Measurements from ENCODE around the gene WDR27. TPM values are rescaled to one million over a fixed set of nuclear protein-coding genes. Genes with fewer than 3 reads are reported as not detected.

The WDR27 gene
- total RNA-seq, 5 donors from 2014 or later (not counting 1 experiment from before 2014, with no cell fraction given) = 39.7 to 71.5 (median 52.5) TPM

DNA sequence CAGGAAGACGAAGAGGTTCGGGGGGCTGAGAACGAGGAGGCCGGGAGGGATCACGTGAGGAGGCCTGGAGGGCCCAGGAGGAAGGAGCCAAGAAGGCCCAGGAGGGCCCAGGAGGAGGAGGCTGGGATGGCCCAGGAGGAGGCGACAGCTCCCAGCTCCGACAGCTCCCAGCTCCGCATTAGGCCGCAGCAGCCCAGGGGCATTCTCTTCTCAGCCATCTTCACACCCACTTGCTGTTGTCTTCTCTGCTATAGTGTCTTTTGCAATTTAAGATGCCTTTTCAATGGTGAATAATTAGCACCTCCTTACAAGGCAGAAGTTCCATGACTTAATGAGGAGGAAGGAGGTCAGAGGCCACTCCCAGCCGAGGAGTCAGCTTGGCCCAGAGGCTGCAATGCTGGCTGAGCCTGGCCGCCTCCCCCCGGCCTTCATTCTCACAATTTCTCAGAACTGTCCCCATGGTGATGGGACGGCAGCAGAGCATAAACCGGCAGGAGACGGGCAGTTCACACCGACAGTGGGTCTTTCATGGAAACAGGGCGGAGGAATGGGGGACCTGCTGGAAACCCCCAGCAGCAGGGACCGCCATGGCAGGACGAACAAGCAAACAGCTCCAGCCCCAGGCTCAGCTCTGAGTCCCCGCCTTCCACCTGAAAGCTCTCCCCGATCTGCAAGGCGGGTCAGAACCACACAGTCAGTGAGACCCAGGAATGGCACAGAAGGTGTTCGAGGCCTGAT, 45.1 kb downstream of the WDR27 start:
- Histone ChIP-seq H3K4me1 (ENCODE audit: control insufficient read depth in 1 of 2, extremely low read depth in 1 of 2, insufficient read depth in 2 of 2, low read length in 2 of 2) (peaks cover 2 to 11% of the 10 kb centered on the region in 2 experiments), H3K4me3 (ENCODE audit: control insufficient read depth in 1 of 2, extremely low read depth in 1 of 2, low read length in 1 of 2) (no peak overlapping the region), H3K27ac (ENCODE audit: low read length) (no peak overlapping the region), H3K36me3 (ENCODE audit: control insufficient read depth in 2 of 2, extremely low read depth in 1 of 2, insufficient read depth in 1 of 2, low read length in 1 of 2) (peaks cover 2 to 4% of the 10 kb centered on the region in 2 donors), H3K27me3 (replicated peaks in 1 of 2; ENCODE audit: control insufficient read depth in 2 of 2, extremely low read depth in 1 of 2, insufficient read depth in 2 of 2, low read length in 1 of 2) (no peaks in the 10 kb centered on the region), H3K9me3 (no peaks in the 10 kb centered on the region)
- ATAC-seq (replicated peaks in 1 of 4) (no peak), DNase-seq (no peak)
- H3K9me3 Mint-ChIP-seq = no peaks in the 10 kb centered on the region
- 96% methylated on average over 19 of the region's 23 CpGs for WGBS (ENCODE audit: insufficient coverage)
- ChIA-PET POLR2A (no interaction called here), CTCF (no interaction called here)
- H3K36me3 Mint-ChIP-seq = peaks cover 25% of the 10 kb centered on the region
- no peak overlapping the region for H3K4me3 Mint-ChIP-seq
- H3K27ac Mint-ChIP-seq = no peak overlapping the region
- H3K4me1 Mint-ChIP-seq = peaks cover 6 to 16% (median 11%) of the 10 kb centered on the region in 3 donors
- H3K27me3 Mint-ChIP-seq = no peaks in the 10 kb centered on the region

DNA sequence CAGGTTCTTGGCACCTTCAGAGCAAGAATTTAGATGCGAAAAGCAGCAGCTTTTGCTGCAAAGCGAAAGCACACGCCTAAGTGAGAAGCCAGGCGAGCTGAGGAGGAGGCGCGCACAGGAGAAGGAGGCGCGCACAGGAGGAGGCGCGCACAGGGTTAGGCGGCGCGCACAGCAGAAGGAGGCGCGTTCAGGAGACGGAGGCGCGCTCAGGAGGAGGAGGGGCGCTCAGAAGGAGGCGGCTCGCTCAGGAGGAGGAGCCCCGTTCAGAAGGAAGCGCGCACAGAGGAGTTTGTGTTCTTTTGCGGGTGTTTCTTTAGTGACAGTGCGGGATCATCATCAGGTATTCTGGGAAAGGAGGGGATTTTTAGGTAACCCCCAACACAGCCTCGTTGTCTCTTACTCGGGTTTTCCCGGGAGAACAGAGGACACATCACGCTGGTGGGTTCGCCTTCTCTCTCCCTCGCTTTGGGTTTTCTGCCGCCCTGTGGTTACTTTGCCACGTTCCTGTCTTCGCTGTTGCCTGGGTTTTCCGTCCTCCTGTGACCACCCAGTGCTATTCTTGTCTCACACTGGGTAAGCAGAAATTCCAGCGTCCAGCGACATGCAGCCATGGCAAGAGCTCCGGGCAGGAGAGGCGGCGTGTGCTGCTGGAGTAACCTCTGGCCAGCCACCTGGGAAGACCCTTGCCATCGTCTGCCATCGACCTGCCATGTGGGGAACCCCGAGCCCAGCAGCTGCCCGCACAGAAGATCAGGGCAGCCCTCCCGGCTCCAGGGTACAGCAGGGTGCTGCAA, 47.0 kb downstream of the WDR27 start:
- no peaks in the 10 kb centered on the region for H3K9me3 Mint-ChIP-seq
- H3K9me3 ChIP-seq = no peaks in the 10 kb centered on the region
- H3K36me3 ChIP-seq (ENCODE audit: control insufficient read depth in 2 of 2, extremely low read depth in 1 of 2, insufficient read depth in 1 of 2, low read length in 1 of 2) = peaks cover 0 to 2% of the 10 kb centered on the region in 2 donors
- 49% methylated on average over 43 of the region's 46 CpGs for WGBS (ENCODE audit: insufficient coverage)
- peak overlapping the region; percentile 81 to 87 (median 83) for H3K4me3 Mint-ChIP-seq
- POLR2A ChIA-PET = interaction anchor here in 1 of 2 donors (0.7 kb wide), 1 partner anchor 71 kb away, joined by 4 read pairs; no protein-coding TSS in a partner anchor
- H3K4me3 ChIP-seq (ENCODE audit: control insufficient read depth in 1 of 2, extremely low read depth in 1 of 2, low read length in 1 of 2) = peak overlapping the region; percentile 56 to 85
- peak overlapping the region; percentile 42 for H3K27ac ChIP-seq (ENCODE audit: low read length)
- H3K4me1 Mint-ChIP-seq = peaks cover 6 to 16% (median 11%) of the 10 kb centered on the region in 3 donors
- H3K4me1 ChIP-seq (ENCODE audit: control insufficient read depth in 1 of 2, extremely low read depth in 1 of 2, insufficient read depth in 2 of 2, low read length in 2 of 2) = peaks cover 2 to 11% of the 10 kb centered on the region in 2 experiments
- peak overlapping the region; percentile 82 to 88 for H3K27ac Mint-ChIP-seq
- H3K36me3 Mint-ChIP-seq = peaks cover 29% of the 10 kb centered on the region
- no peaks in the 10 kb centered on the region for H3K27me3 Mint-ChIP-seq
- DNase-seq = peak in 33 of 35 experiments; percentile 47 to 86 (median 70)
- ATAC-seq (replicated peaks in 1 of 4) = peak; percentile 93 to 96 (median 94)
- CTCF ChIA-PET = interaction anchor here (0.7 to 1.2 kb wide), 3 partner anchors 442 to 703 kb away, joined by 3 to 7 read pairs (median 3); no protein-coding TSS in a partner anchor
- H3K27me3 ChIP-seq (replicated peaks in 1 of 2; ENCODE audit: control insufficient read depth in 2 of 2, extremely low read depth in 1 of 2, insufficient read depth in 2 of 2, low read length in 1 of 2) = no peaks in the 10 kb centered on the region

DNA sequence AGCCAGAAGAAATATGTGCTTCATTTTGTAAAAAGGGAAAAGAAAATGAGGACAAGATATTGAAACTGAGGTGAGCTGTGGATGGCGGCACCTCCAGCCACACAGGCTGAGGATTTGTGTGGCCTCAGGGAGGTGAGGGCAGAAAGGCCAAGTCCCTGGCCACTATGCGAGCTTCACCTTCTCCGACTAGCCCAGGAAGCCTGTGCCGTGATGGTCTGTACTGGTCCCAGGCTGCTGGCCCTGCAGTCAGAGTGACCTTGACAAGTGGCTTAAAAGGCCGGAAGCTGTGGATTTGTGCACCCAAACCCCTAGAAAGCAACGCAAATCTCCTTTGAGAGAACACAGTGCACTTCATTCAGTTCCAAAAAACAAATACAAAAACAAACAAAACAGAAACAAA, 48.1 kb downstream of the WDR27 start:
- H3K4me3 ChIP-seq (ENCODE audit: control insufficient read depth in 1 of 2, extremely low read depth in 1 of 2, low read length in 1 of 2) = no peak overlapping the region
- CTCF ChIA-PET = no interaction called here
- H3K9me3 Mint-ChIP-seq = no peaks in the 10 kb centered on the region
- no peaks in the 10 kb centered on the region for H3K27me3 Mint-ChIP-seq
- H3K4me1 ChIP-seq (ENCODE audit: control insufficient read depth in 1 of 2, extremely low read depth in 1 of 2, insufficient read depth in 2 of 2, low read length in 2 of 2) = peaks cover 2 to 11% of the 10 kb centered on the region in 2 experiments
- peak overlapping the region; percentile 42 for H3K27ac ChIP-seq (ENCODE audit: low read length)
- peaks cover 19% of the 10 kb centered on the region for H3K36me3 Mint-ChIP-seq
- DNase-seq (no peak), ATAC-seq (replicated peaks in 1 of 4) (no peak)
- no peaks in the 10 kb centered on the region for H3K9me3 ChIP-seq
- peaks cover 6 to 16% (median 11%) of the 10 kb centered on the region in 3 donors for H3K4me1 Mint-ChIP-seq
- no peaks in the 10 kb centered on the region for H3K27me3 ChIP-seq (replicated peaks in 1 of 2; ENCODE audit: control insufficient read depth in 2 of 2, extremely low read depth in 1 of 2, insufficient read depth in 2 of 2, low read length in 1 of 2)
- POLR2A ChIA-PET = no interaction called here
- H3K36me3 ChIP-seq (ENCODE audit: control insufficient read depth in 2 of 2, extremely low read depth in 1 of 2, insufficient read depth in 1 of 2, low read length in 1 of 2) = no peaks in the 10 kb centered on the region
- peak overlapping the region; percentile 82 to 88 for H3K27ac Mint-ChIP-seq
- WGBS (ENCODE audit: insufficient coverage) = 96% methylated on average over 6 of the region's 6 CpGs
- H3K4me3 Mint-ChIP-seq = peak overlapping the region; percentile 81 to 87 (median 83)

DNA sequence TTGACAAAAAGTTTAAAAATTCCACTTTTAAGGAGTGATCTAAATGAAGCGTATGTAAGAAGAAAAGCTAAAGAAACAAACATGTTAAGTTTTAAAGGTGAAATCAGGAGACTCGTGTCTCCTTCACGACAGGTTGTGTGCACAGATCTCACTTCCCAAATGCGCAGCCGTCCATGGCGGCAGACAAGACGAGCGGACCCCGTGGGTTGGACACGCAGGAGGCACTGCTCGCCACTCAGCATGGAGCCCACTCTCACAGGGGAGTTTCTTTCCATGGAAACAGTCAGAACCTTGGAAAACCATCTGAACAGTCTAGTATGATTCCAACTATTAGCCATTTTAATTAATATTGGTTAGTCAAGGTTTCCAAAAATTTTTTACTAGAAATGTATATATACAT, 48.9 kb downstream of the WDR27 start:
- Histone ChIP-seq H3K27ac (ENCODE audit: low read length) (no peak overlapping the region), H3K9me3 (no peaks in the 10 kb centered on the region), H3K36me3 (ENCODE audit: control insufficient read depth in 2 of 2, extremely low read depth in 1 of 2, insufficient read depth in 1 of 2, low read length in 1 of 2) (no peaks in the 10 kb centered on the region), H3K4me3 (ENCODE audit: control insufficient read depth in 1 of 2, extremely low read depth in 1 of 2, low read length in 1 of 2) (no peak overlapping the region), H3K4me1 (ENCODE audit: control insufficient read depth in 1 of 2, extremely low read depth in 1 of 2, insufficient read depth in 2 of 2, low read length in 2 of 2) (peaks cover 2 to 11% of the 10 kb centered on the region in 2 experiments), H3K27me3 (replicated peaks in 1 of 2; ENCODE audit: control insufficient read depth in 2 of 2, extremely low read depth in 1 of 2, insufficient read depth in 2 of 2, low read length in 1 of 2) (no peaks in the 10 kb centered on the region)
- no peak for DNase-seq
- H3K9me3 Mint-ChIP-seq = no peaks in the 10 kb centered on the region
- ChIA-PET CTCF (no interaction called here), POLR2A (no interaction called here)
- peak overlapping the region in 1 of 2 donors; percentile 19 for H3K27ac Mint-ChIP-seq
- H3K4me1 Mint-ChIP-seq = peaks cover 6 to 16% (median 11%) of the 10 kb centered on the region in 3 donors
- no peak overlapping the region for H3K4me3 Mint-ChIP-seq
- no peaks in the 10 kb centered on the region for H3K27me3 Mint-ChIP-seq
- WGBS (ENCODE audit: insufficient coverage) = no CpG with 5 or more reads among the region's 11 CpGs
- peaks cover 15% of the 10 kb centered on the region for H3K36me3 Mint-ChIP-seq
- ATAC-seq (replicated peaks in 1 of 4) = no peak

DNA sequence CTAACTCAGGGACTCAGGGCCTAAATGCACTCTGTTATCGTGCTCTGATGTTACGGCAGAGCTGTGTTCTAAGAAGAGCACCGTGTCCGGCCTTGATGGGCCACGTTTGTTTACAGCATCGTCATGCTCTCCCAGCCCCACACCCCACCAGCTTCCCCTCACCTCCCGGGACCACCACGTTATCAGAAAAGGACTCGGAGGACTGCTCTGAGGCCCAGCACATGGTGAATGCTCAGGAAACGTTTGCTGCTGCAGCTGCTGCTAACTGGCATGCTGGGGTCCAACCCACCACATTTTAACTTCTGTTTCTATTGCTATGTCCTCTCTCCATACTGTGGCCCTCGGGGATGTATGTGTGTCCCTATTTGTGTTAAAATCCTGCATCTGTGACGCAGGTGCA, 50.3 kb downstream of the WDR27 start:
- H3K9me3 Mint-ChIP-seq = no peaks in the 10 kb centered on the region
- POLR2A ChIA-PET = interaction anchor here in 1 of 2 donors (0.5 kb wide), 1 partner anchor 588 kb away, joined by 3 read pairs; no protein-coding TSS in a partner anchor

DNA sequence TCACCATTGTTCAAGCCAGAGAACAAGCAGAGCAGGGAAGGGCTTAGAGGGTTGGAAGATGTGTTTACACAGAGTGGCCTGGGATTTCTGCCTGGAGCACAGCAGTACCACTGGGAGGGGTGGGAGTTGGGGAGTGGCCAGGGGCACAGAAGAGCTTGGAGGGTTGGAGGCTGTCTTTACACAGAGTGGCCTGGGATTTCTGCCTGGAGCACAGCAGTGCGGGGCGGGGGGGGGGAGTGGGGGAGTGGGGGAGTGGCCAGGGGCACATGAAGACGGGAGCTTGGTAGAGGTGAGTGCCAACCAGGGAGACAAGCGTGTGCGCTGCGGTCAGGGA, 50.9 kb downstream of the WDR27 start:
- 100% methylated on average over 4 of the region's 6 CpGs for WGBS (ENCODE audit: insufficient coverage)
- ATAC-seq (replicated peaks in 1 of 4) = no peak
- H3K9me3 Mint-ChIP-seq = no peaks in the 10 kb centered on the region
- Histone ChIP-seq H3K4me3 (ENCODE audit: control insufficient read depth in 1 of 2, extremely low read depth in 1 of 2, low read length in 1 of 2) (no peak overlapping the region), H3K36me3 (ENCODE audit: control insufficient read depth in 2 of 2, extremely low read depth in 1 of 2, insufficient read depth in 1 of 2, low read length in 1 of 2) (no peaks in the 10 kb centered on the region), H3K9me3 (no peaks in the 10 kb centered on the region), H3K4me1 (ENCODE audit: control insufficient read depth in 1 of 2, extremely low read depth in 1 of 2, insufficient read depth in 2 of 2, low read length in 2 of 2) (peaks cover 2 to 11% of the 10 kb centered on the region in 2 experiments), H3K27me3 (replicated peaks in 1 of 2; ENCODE audit: control insufficient read depth in 2 of 2, extremely low read depth in 1 of 2, insufficient read depth in 2 of 2, low read length in 1 of 2) (no peaks in the 10 kb centered on the region), H3K27ac (ENCODE audit: low read length) (no peak overlapping the region)
- H3K36me3 Mint-ChIP-seq = peaks cover 6% of the 10 kb centered on the region
- CTCF ChIA-PET = no interaction called here
- no peaks in the 10 kb centered on the region for H3K27me3 Mint-ChIP-seq
- no peak overlapping the region for H3K4me3 Mint-ChIP-seq
- no peak overlapping the region for H3K27ac Mint-ChIP-seq
- DNase-seq = no peak
- POLR2A ChIA-PET = interaction anchor here in 1 of 2 donors (0.5 kb wide), 1 partner anchor 588 kb away, joined by 3 read pairs; no protein-coding TSS in a partner anchor
- peaks cover 6 to 16% (median 11%) of the 10 kb centered on the region in 3 donors for H3K4me1 Mint-ChIP-seq

More for the DNA sequence above, 50.3 kb downstream of the WDR27 start:
- Histone ChIP-seq H3K4me3 (ENCODE audit: control insufficient read depth in 1 of 2, extremely low read depth in 1 of 2, low read length in 1 of 2) (no peak overlapping the region), H3K27me3 (replicated peaks in 1 of 2; ENCODE audit: control insufficient read depth in 2 of 2, extremely low read depth in 1 of 2, insufficient read depth in 2 of 2, low read length in 1 of 2) (no peaks in the 10 kb centered on the region), H3K4me1 (ENCODE audit: control insufficient read depth in 1 of 2, extremely low read depth in 1 of 2, insufficient read depth in 2 of 2, low read length in 2 of 2) (peaks cover 2 to 11% of the 10 kb centered on the region in 2 experiments), H3K9me3 (no peaks in the 10 kb centered on the region), H3K27ac (ENCODE audit: low read length) (no peak overlapping the region), H3K36me3 (ENCODE audit: control insufficient read depth in 2 of 2, extremely low read depth in 1 of 2, insufficient read depth in 1 of 2, low read length in 1 of 2) (no peaks in the 10 kb centered on the region)
- CTCF ChIA-PET = no interaction called here
- no peak for DNase-seq
- 92% methylated on average over 12 of the region's 12 CpGs for WGBS (ENCODE audit: insufficient coverage)
- Mint-ChIP-seq H3K4me1 (peaks cover 6 to 16% (median 11%) of the 10 kb centered on the region in 3 donors), H3K36me3 (peaks cover 6% of the 10 kb centered on the region), H3K4me3 (no peak overlapping the region), H3K27ac (no peak overlapping the region), H3K27me3 (no peaks in the 10 kb centered on the region)
- ATAC-seq (replicated peaks in 1 of 4) = no peak
